ENCODE data around the gene TIMM13.

The TIMM13 gene

DNA sequence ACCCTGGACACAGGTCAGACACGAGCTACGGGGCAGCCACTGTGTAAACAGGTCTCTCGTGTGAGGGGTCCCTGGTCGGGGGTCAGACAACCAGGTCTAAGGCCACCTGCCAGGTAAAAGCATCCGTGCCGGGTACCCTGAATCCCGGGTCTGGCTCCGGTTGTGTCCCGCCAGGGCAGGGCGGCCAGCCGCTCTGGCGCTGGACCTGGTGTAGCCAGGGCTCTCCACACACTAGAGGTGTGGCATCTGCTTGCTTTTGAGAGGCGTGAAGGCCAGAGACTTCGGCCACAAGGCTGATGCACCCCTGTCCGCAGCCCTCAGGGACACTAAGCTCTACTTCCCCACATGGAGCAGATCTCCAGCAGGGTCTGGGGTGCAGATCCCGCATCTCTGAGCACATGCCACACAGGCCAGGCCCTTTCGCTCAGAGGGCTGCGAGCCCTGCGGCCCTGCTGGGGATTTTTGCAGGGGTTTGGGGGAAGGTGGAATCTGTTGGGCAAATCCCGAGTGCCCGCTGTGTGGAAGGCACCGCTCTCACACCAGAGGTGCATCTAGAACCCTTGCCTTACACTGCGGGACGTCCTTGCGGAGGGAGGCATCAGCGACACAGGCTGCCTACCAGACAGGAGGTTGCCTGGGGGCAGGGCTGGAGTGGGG lies 13.8 kb upstream of the TIMM13 start:
- no peak for DNase-seq (ENCODE audit: low read depth, low spot score)
- TF ChIP-seq, protein P1, sequence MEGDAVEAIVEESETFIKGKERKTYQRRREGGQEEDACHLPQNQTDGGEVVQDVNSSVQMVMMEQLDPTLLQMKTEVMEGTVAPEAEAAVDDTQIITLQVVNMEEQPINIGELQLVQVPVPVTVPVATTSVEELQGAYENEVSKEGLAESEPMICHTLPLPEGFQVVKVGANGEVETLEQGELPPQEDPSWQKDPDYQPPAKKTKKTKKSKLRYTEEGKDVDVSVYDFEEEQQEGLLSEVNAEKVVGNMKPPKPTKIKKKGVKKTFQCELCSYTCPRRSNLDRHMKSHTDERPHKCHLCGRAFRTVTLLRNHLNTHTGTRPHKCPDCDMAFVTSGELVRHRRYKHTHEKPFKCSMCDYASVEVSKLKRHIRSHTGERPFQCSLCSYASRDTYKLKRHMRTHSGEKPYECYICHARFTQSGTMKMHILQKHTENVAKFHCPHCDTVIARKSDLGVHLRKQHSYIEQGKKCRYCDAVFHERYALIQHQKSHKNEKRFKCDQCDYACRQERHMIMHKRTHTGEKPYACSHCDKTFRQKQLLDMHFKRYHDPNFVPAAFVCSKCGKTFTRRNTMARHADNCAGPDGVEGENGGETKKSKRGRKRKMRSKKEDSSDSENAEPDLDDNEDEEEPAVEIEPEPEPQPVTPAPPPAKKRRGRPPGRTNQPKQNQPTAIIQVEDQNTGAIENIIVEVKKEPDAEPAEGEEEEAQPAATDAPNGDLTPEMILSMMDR (IDR thresholded peaks at IDR 0.05; ENCODE audit: insufficient read depth, low read length, missing control alignments), result no peak
- no peak overlapping the region for H3K4me3 ChIP-seq (ENCODE audit: low read depth, low read length)
- ChIA-PET CTCF (interaction anchor here (0.6 to 2.8 kb wide), 3 partner anchors 12 to 41 kb away, joined by 4 to 8 read pairs (median 7); no protein-coding TSS in a partner anchor), POLR2A (no interaction called here)

- TF ChIP-seq, protein P1 (IDR thresholded peaks at IDR 0.05; ENCODE audit: insufficient read depth, low read length, missing control alignments), result no peak
- H3K4me3 ChIP-seq (ENCODE audit: low read depth, low read length), result no peak overlapping the region
- CTCF ChIA-PET, result interaction anchor here (2.0 to 2.8 kb wide), 2 partner anchors 12 to 13 kb away, joined by 7 to 8 read pairs; no protein-coding TSS in a partner anchor
- no peak for DNase-seq (ENCODE audit: low read depth, low spot score)
- POLR2A ChIA-PET, result no interaction called here
Measured at GRCh38 chr19:2440515-2440914, 13.1 kb upstream of the TIMM13 start.

DNA sequence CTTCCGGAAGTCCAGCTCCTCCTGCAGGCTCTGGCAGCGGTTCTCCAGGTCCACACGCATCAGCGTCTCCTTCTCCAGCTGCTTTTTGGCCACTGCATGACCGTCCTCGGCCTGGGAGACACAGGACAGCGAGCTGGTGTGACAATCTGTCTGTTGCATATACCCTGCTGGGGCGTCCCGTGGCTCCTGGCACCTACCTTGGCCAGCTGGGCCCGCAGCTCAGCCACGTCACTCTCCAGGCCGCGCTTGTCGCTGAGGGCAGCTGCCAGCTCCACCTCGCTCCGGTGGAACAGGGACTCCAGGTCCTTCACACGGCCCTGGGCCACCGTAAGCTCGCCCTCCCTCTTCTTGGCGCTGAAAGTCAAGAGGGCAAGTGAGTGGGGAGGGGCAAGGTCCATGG lies 10.8 kb upstream of the TIMM13 start:
- TF ChIP-seq, protein P1 (IDR thresholded peaks at IDR 0.05; ENCODE audit: insufficient read depth, low read length, missing control alignments), result no peak
- ChIA-PET POLR2A (no interaction called here), CTCF (interaction anchor here (0.6 to 1.4 kb wide), 3 partner anchors 9 to 1933 kb away, joined by 3 to 4 read pairs (median 3); no protein-coding TSS in a partner anchor)
- no peak for DNase-seq (ENCODE audit: low read depth, low spot score)
- no peak overlapping the region for H3K4me3 ChIP-seq (ENCODE audit: low read depth, low read length)

GRCh38 chr19:2436926-2437325 lies 9.5 kb upstream of the TIMM13 start:
- CTCF ChIA-PET, result interaction anchor here (0.9 to 1.4 kb wide), 3 partner anchors 8 to 174 kb away, joined by 3 to 4 read pairs (median 3); no protein-coding TSS in a partner anchor

DNA sequence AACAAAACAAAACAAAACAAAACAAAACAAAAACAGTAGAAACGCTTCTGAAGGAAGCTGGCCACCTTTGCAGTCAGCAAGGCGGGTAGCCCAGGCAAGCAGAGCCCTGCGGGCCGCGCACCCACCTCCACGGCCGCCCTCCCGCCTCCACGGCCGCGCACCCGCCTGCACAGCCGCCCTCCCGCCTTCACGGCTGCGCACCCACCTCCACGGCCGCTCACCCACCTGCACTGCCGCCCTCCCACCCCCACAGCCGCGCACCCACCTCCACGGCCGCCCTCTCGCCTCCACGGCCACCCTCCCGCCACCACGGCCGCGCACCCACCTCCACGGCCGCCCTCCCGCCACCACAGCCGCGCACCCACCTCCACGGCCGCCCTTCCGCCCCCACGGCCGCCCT lies 9.0 kb upstream of the TIMM13 start:
- no peak overlapping the region for H3K4me3 ChIP-seq (ENCODE audit: low read depth, low read length)
- TF ChIP-seq, protein P1 (IDR thresholded peaks at IDR 0.05; ENCODE audit: insufficient read depth, low read length, missing control alignments), result no peak
- CTCF ChIA-PET, result interaction anchor here (0.9 kb wide), 1 partner anchor 175 kb away, joined by 3 read pairs; no protein-coding TSS in a partner anchor
- no peak for DNase-seq (ENCODE audit: low read depth, low spot score)
- POLR2A ChIA-PET, result no interaction called here

More at GRCh38 chr19:2436926-2437325, 9.5 kb upstream of the TIMM13 start:
- DNase-seq (ENCODE audit: low read depth, low spot score), result no peak
- TF ChIP-seq, protein P1 (IDR thresholded peaks at IDR 0.05; ENCODE audit: insufficient read depth, low read length, missing control alignments), result no peak
- H3K4me3 ChIP-seq (ENCODE audit: low read depth, low read length), result no peak overlapping the region
- POLR2A ChIA-PET, result no interaction called here

- ChIA-PET POLR2A (no interaction called here), CTCF (no interaction called here)
- DNase-seq (ENCODE audit: low read depth, low spot score), result no peak
- TF ChIP-seq, protein P1 (IDR thresholded peaks at IDR 0.05; ENCODE audit: insufficient read depth, low read length, missing control alignments), result no peak
- no peak overlapping the region for H3K4me3 ChIP-seq (ENCODE audit: low read depth, low read length)
Measured at GRCh38 chr19:2434721-2435265, 7.4 kb upstream of the TIMM13 start.

All from AG04449 (cell line).